Skeletal muscle cell (primary cell): ENCODE measurements around the gene FLACC1.
A peak's percentile ranks its signal among the peaks of the same experiment; 100 is the strongest.
"Not testable (repeated sequence)": the region's sequence is repeated elsewhere in the genome, so short reads cannot be mapped to it uniquely, and the experiment has no call there.

ENCODE experiments used
- DNase-seq: peaks from one replicate; pipeline ENCODE4 v3.0.0-alpha.2; 2010; ENCODE audit warnings: low read depth
- H3K4me3 ChIP-seq: 2 replicates; pipeline ENCODE4 v1.5.1; 2011; ENCODE audit warnings: low read depth, mild to moderate bottlenecking, control low read depth, low read length, moderate library complexity

Gene FLACC1

GRCh38 chr2:201357221-201357620 lies at the start of gene FLACC1:
TSS of gene FLACC1 (minus strand) at chr2:201357345. CDS start at chr2:201351404, 5,941 bp downstream.
- peak; percentile 24 for DNase-seq
- no peak within 1 kb of the TSS for H3K4me3 ChIP-seq

GRCh38 chr2:201406077-201406662 lies 49.0 kb upstream of the FLACC1 start:
- H3K4me3 ChIP-seq, result peak overlapping the region; percentile 35
- peak; percentile 71 for DNase-seq

- no peak for DNase-seq
- no peak overlapping the region for H3K4me3 ChIP-seq
These were observed 47.6 kb upstream of the FLACC1 start for GRCh38 chr2:201404699-201405280.

GRCh38 chr2:201403880-201404279 lies 46.7 kb upstream of the FLACC1 start:
- H3K4me3 ChIP-seq, result no peak overlapping the region
- DNase-seq, result no peak

GRCh38 chr2:201402651-201403562 lies 45.8 kb upstream of the FLACC1 start:
- no peak for DNase-seq
- H3K4me3 ChIP-seq, result no peak overlapping the region

GRCh38 chr2:201401815-201402214 lies 44.7 kb upstream of the FLACC1 start:
- no peak overlapping the region for H3K4me3 ChIP-seq
- DNase-seq, result no peak

- H3K4me3 ChIP-seq, result no peak overlapping the region
- no peak for DNase-seq
These were observed 39.5 kb upstream of the FLACC1 start for GRCh38 chr2:201396595-201396994.

- H3K4me3 ChIP-seq, result no peak overlapping the region
- DNase-seq, result no peak
These were observed 26.0 kb upstream of the FLACC1 start for GRCh38 chr2:201383136-201383535.

- no peak for DNase-seq
- H3K4me3 ChIP-seq, result no peak overlapping the region
These were observed 21.6 kb upstream of the FLACC1 start for GRCh38 chr2:201378496-201379397.

GRCh38 chr2:201377218-201377617 lies 20.1 kb upstream of the FLACC1 start:
- DNase-seq, result no peak
- H3K4me3 ChIP-seq, result no peak overlapping the region

GRCh38 chr2:201369775-201370174 lies 12.6 kb upstream of the FLACC1 start:
- no peak for DNase-seq
- H3K4me3 ChIP-seq, result no peak overlapping the region

- not testable (repeated sequence) for H3K4me3 ChIP-seq, DNase-seq
These were observed 12.2 kb upstream of the FLACC1 start for GRCh38 chr2:201369318-201369717.

- no peak for DNase-seq
- H3K4me3 ChIP-seq, result no peak overlapping the region
These were observed 9.0 kb upstream of the FLACC1 start for GRCh38 chr2:201366146-201366545.

- no peak overlapping the region for H3K4me3 ChIP-seq
- peak; percentile 15 for DNase-seq
These were observed 6.9 kb upstream of the FLACC1 start for GRCh38 chr2:201363857-201364560.

- no peak overlapping the region for H3K4me3 ChIP-seq
- no peak for DNase-seq
These were observed 5.3 kb upstream of the FLACC1 start for GRCh38 chr2:201362396-201362795.

GRCh38 chr2:201361078-201361733 lies 4.1 kb upstream of the FLACC1 start:
- H3K4me3 ChIP-seq, result no peak overlapping the region
- DNase-seq, result no peak

GRCh38 chr2:201360256-201360655 lies 3.1 kb upstream of the FLACC1 start:
- no peak overlapping the region for H3K4me3 ChIP-seq
- no peak for DNase-seq

GRCh38 chr2:201358684-201359083 lies 1.5 kb upstream of the FLACC1 start:
- no peak overlapping the region for H3K4me3 ChIP-seq
- peak; percentile 40 for DNase-seq
